DND-41 (cell line): ENCODE results near the gene CIT.

Experiments used
- EZH2 ChIP-seq: IDR thresholded peaks from 3 replicates; pipeline ENCODE4 v1.6.1; 2012; ENCODE audit warnings: borderline replicate concordance, low read depth, mild to moderate bottlenecking, moderate library complexity, low read length, inconsistent platforms; ENCODE audit not compliant: severe bottlenecking
- TF ChIP-seq, protein P1 (sequence below): IDR thresholded peaks from 2 replicates; pipeline ENCODE4 v1.5.1; 2012; ENCODE audit warnings: borderline replicate concordance, low read length, moderate library complexity, mild to moderate bottlenecking; ENCODE audit not compliant: poor library complexity, severe bottlenecking; ENCODE audit errors: extremely low read depth

- TF ChIP-seq, protein P1, sequence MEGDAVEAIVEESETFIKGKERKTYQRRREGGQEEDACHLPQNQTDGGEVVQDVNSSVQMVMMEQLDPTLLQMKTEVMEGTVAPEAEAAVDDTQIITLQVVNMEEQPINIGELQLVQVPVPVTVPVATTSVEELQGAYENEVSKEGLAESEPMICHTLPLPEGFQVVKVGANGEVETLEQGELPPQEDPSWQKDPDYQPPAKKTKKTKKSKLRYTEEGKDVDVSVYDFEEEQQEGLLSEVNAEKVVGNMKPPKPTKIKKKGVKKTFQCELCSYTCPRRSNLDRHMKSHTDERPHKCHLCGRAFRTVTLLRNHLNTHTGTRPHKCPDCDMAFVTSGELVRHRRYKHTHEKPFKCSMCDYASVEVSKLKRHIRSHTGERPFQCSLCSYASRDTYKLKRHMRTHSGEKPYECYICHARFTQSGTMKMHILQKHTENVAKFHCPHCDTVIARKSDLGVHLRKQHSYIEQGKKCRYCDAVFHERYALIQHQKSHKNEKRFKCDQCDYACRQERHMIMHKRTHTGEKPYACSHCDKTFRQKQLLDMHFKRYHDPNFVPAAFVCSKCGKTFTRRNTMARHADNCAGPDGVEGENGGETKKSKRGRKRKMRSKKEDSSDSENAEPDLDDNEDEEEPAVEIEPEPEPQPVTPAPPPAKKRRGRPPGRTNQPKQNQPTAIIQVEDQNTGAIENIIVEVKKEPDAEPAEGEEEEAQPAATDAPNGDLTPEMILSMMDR = no peak
- TF ChIP-seq EZH2 = no peak
These were observed 7.4 kb downstream of the CIT start for GRCh38 chr12:119869720-119870119.
